UCSD-AML1 (cell line): ENCODE measurements around the gene SPINT1.
A peak's percentile ranks its signal among the peaks of the same experiment; 100 is the strongest.

ENCODE experiments used
- DNase-seq: peaks from one replicate; lab custom pipeline; 2025; ENCODE audit not compliant: unreplicated experiment; lab: John Stamatoyannopoulos, UW

SPINT1 gene

GRCh38 chr15:40828447-40829036 lies 15.3 kb upstream of the SPINT1 start, which contains the start of gene PPP1R14D:
Gene PPP1R14D (minus strand): TSS chr15:40828708. CDS start chr15:40828641, 67 bp downstream.
- DNase-seq = no peak

DNA sequence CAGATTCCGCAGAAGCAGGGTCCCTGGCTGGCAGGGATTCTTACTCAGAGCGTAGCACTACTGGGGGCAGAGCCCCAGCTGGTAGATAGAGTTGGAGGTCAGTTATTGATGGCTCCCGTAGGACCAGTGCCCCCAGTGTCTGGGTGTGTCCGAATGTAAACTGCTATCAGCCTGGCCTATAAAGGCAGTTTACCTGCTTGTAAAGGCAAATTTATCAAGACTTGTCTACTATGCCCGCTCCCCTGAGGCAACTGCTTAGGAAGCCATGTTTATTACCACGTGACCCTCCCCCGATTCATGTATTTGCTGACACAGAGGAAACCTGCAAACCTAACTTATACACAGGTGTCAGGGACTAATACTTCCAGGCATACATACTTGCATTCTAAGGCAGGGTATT lies 14.7 kb upstream of the SPINT1 start:
- no peak for DNase-seq

DNA sequence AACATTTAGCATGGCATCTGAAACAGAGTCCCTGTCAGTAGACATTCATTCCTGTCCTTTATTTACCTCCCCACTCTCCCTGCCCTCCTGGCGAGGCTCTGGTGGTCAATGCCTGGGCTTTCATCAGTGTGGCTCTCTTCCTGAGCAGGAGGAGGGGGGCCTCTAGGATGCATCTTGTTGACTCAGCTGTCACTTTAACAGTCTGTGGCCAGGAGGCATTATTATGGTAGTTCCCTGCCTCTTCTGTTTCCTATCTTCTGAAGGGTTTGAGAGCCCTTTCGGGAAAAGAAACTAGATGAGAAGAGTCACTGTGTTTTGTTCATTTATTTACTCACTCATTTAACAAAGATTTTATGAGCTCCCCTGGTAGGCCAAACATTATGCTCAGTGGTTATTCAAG lies 13.0 kb upstream of the SPINT1 start:
- no peak for DNase-seq

GRCh38 chr15:40831861-40832260 lies 12.0 kb upstream of the SPINT1 start:
- no peak for DNase-seq

- no peak for DNase-seq
These were observed 10.9 kb upstream of the SPINT1 start for GRCh38 chr15:40832903-40833302.

GRCh38 chr15:40836020-40836419 lies 7.8 kb upstream of the SPINT1 start:
- no peak for DNase-seq

- no peak for DNase-seq
These were observed 5.1 kb upstream of the SPINT1 start for GRCh38 chr15:40838756-40839155.

DNA sequence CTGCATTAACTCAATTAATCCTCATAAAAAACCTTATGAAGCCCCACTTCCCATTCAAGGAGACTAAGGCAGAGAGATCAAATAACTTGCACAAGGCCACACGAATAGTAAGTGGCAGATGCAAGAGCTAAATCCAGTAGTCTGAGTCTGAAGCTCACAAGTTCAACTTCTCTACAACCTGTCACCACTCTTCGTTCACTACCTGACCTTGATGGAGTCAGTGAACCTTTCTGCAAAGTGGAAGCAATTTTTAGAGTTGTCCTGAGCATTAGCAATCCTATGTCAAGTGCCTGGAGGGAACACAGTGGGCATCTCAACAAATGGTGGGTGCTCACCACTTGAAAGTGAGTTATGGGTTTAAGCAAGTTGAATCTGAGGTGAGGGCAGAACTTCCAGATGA lies 2.1 kb upstream of the SPINT1 start:
- DNase-seq = no peak

DNA sequence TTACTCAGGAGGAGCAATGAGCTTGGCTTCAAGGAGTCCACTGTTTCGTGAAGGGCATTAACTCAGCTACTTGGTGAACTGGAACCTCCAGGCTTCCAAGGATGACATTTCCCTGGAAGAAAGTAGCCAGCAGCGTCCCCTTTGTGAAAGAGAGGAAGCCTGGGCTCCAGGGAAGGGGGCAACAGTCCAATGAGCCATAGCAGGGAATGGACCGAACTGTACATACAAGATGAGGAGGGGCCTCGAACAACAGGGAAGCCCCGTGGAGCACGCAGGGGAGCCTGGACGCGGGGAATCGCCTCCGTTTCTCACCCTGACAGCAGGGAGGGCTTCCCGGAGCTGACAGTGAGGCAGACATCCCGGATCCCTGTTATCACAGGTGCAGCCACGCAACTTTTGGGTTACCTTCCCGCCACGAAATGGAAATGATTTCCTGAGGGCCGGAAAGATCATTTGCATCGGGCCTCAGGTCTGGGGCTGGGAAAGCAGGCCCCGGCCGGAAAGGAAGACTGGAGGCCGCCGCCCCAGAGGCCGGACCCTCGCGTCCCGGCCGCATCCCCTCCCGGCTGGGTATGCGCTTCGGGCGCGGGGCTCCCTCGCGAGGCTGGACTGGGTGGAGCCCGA lies 475 bp upstream of the SPINT1 start:
- DNase-seq = no peak

DNA sequence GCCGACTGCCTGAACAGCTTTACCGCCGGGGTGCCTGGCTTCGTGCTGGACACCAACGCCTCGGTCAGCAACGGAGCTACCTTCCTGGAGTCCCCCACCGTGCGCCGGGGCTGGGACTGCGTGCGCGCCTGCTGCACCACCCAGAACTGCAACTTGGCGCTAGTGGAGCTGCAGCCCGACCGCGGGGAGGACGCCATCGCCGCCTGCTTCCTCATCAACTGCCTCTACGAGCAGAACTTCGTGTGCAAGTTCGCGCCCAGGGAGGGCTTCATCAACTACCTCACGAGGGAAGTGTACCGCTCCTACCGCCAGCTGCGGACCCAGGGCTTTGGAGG lies 815 bp downstream of the SPINT1 start:
- DNase-seq = no peak

GRCh38 chr15:40845036-40845435 lies 1.2 kb downstream of the SPINT1 start:
- DNase-seq = no peak

- no peak for DNase-seq
These were observed 1.9 kb downstream of the SPINT1 start for GRCh38 chr15:40845511-40846284.

DNA sequence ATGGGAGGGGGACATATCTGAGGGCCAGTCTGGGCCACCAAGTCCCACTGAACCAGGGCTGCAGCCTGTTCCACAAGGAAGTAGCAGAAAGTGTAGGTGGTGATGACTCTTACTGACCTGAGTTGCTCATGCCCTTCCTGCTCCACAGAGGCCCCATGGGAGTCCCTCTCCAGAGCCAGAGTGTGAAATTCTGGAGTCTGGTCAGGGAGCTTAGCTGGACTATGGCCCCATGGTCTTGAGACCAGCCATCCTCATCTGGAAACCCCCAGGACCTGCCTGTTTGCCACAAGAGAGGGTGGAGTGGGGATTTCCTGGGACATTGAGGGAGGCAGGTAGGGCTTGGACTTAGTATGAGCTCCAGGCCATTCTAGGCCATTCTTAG lies 3.0 kb downstream of the SPINT1 start:
- no peak for DNase-seq

GRCh38 chr15:40847223-40847961 lies 3.5 kb downstream of the SPINT1 start:
- DNase-seq = peak; percentile 84

DNA sequence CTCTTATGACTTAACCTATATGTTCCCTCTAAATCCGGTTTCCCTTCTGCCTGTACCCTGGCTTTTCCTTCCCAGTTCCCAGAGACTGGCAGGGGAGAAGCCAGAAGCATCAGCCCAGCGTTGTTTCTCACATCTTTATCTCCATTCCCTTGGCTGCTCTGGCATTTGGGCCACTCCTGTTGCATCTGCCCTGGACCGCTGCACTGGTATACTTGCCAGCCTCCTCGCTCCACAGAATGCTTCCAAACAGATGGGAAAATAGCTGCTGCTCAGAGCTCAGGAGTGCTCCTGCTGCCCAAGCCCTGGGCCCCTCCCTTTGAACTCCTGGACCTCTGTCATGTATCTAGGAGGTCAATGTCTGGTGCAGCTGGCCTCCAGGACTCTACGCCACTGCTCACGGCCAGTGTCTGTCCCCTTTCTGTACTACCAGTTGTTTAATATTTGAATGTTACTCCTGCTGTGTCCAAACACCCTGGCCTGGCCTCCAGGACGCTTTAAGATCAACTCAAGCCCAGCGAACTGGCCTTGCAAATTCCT lies 6.8 kb downstream of the SPINT1 start:
- DNase-seq = no peak

DNA sequence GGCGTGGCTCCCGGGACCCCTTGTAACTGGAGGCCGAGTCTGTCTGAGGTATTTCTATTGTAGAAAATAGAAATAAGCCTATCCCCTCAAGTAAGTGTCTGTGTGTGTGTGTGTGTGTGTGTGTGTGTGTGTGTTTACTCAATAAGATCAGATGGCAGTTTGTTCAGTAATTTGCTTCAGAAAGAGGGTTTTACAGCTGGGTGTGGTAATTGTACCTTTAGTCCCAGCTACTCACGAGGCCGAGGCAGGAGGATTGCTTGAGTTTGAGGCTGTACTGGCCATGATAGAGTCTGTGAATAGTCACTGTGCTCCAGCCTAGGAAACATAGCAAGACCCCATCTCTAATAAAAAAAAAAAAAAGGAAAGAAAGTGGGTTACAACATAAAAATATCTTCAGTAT lies 8.7 kb downstream of the SPINT1 start:
- DNase-seq = no peak

- DNase-seq = no peak
These were observed 9.5 kb downstream of the SPINT1 start for GRCh38 chr15:40853241-40853890.

- no peak for DNase-seq
These were observed 10.3 kb downstream of the SPINT1 start for GRCh38 chr15:40854161-40854560.

- no peak for DNase-seq
These were observed 11.9 kb downstream of the SPINT1 start for GRCh38 chr15:40855706-40856234.

GRCh38 chr15:40856746-40857145 lies 12.9 kb downstream of the SPINT1 start:
- DNase-seq = no peak
